HAP-1 (cell line): Measurements from ENCODE around the gene ADISSP.

Experiments used
- DNase-seq, 2 experiments: peaks; one replicate each; pipeline ENCODE4 v3.0.0-alpha.2; 2016 to 2020; ENCODE audit warnings: low spot score in 2 of 2
- H3K27me3 ChIP-seq: fragments of 250-450 bp; sonication (Bioruptor Pico); 2 replicates; pipeline ENCODE4 v1.5.1; 2020; ENCODE audit warnings: low read depth, mild to moderate bottlenecking, moderate library complexity
- H3K36me3 ChIP-seq: fragments of 250-450 bp; sonication (Bioruptor Pico); replicated peaks from 2 replicates; pipeline ENCODE4 v1.5.1; 2020; ENCODE audit warnings: mild to moderate bottlenecking
- H3K4me1 ChIP-seq: fragments of 250-450 bp; sonication (Bioruptor Pico); 2 replicates; pipeline ENCODE4 v1.5.1; 2020; ENCODE audit warnings: mild to moderate bottlenecking
- H3K4me3 ChIP-seq: fragments of 250-450 bp; sonication (Bioruptor Pico); 2 replicates; pipeline ENCODE4 v1.5.1; 2020; ENCODE audit warnings: mild to moderate bottlenecking, moderate library complexity
- H3K9me3 ChIP-seq: fragments of 250-450 bp; sonication (Bioruptor Pico); 2 replicates; pipeline ENCODE4 v1.5.1; 2020; ENCODE audit warnings: mild to moderate bottlenecking, moderate library complexity
- in situ Hi-C: fragments of 300-500 bp; cut with MboI; formaldehyde crosslinking; loops from 3 replicates; pipeline ENCODE4 v1.14.3; 2020; ENCODE audit warnings: low sequenced_read_pairs, inconsistent platforms, mixed read lengths

Gene ADISSP

DNA sequence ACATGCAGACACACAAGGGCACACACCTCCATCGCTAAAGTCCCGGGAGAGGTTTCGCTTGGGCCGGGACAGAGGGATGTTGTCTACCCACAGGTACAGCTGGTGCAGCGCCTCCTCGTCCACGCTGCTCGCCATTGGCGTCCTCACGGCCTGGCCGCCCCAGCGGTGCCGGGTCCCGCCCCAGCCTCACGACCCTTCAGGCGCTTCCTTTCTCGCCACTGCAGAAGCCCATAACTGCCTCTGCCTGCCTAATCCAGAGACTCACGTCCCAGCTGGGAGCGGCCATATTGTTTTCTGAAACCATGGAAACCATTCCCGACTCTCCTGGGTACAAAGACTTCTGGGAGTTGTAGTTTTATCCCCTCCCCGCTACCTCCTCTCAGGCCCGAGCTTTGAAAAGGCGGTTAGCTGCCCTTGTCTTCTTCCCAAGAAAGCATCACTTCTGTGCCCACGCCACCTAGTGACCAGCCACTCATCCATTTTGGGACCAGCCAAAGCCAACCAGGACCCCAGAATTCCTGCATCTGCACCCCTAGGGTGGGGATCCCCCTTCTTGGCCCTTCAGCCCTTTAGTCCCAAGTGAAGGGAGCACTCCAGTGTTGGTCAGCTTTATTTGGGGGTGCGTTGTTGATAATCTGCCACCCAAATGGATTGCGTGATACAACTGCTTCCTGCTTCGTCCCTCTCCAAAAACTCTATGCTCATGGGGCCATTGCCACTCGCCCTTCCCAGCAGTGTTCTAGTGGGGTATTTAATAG, 13.8 kb upstream of the ADISSP start, which contains the start of gene SPEF1:
Gene SPEF1 (minus strand): TSS at position 296 of the 758 bp plus-strand sequence. CDS start 161 bp downstream, at position 135.
- Histone ChIP-seq H3K4me3 (peak within 1 kb of the TSS; percentile 24), H3K4me1 (peaks cover 2% of the 10 kb centered on the region; the same call in 1 of the 2 replicates), H3K9me3 (no peaks in the 10 kb centered on the region), H3K36me3 (peaks cover 9% of the 10 kb centered on the region; the same call in 1 of the 2 replicates), H3K27me3 (no peaks in the 10 kb centered on the region)
- in situ Hi-C loops = no loop called here
- DNase-seq = peak; percentile 91 to 98

DNA sequence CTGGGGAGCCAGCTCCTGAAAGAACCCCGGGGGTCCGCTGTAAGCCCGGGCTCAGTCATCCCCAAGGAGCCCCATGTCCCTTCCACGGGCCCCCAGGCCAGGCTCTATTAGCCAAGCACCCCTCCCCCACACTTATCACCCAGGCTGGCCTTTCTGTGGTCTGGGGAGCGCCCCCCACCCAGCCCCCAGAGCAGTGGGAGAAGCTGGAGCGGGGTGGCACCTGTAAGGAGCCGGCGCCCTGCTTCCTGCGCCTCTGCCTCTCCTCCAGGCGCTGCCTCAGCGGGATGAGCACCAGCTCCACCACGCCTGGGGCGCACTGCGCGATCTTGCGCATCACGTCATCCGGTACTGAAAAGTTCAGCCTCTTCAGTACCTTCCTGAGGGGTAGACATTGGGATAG, 11.4 kb upstream of the ADISSP start:
- in situ Hi-C loops = no loop called here
- no peaks in the 10 kb centered on the region for H3K9me3 ChIP-seq
- DNase-seq = no peak
- H3K4me1 ChIP-seq = 0 out of 2 replicates have a peak, but pooled peaks cover 2% of the 10 kb centered on the region
- no peak overlapping the region for H3K4me3 ChIP-seq
- no peaks in the 10 kb centered on the region for H3K27me3 ChIP-seq
- H3K36me3 ChIP-seq = no peaks in the 10 kb centered on the region

GRCh38 chr20:3777716-3778629, 10.4 kb upstream of the ADISSP start:
- in situ Hi-C loops = no loop called here
- no peaks in the 10 kb centered on the region for H3K9me3 ChIP-seq
- 0 out of 2 replicates have a peak, but pooled peaks cover 2% of the 10 kb centered on the region for H3K4me1 ChIP-seq
- DNase-seq = no peak
- no peaks in the 10 kb centered on the region for H3K27me3 ChIP-seq
- no peak overlapping the region for H3K4me3 ChIP-seq
- H3K36me3 ChIP-seq = no peaks in the 10 kb centered on the region

GRCh38 chr20:3777381-3777715, 9.8 kb upstream of the ADISSP start:
- no peaks in the 10 kb centered on the region for H3K36me3 ChIP-seq
- H3K27me3 ChIP-seq = no peaks in the 10 kb centered on the region
- H3K4me1 ChIP-seq = 0 out of 2 replicates have a peak, but pooled peaks cover 2% of the 10 kb centered on the region
- in situ Hi-C loops = no loop called here
- no peaks in the 10 kb centered on the region for H3K9me3 ChIP-seq
- no peak overlapping the region for H3K4me3 ChIP-seq
- no peak for DNase-seq

DNA sequence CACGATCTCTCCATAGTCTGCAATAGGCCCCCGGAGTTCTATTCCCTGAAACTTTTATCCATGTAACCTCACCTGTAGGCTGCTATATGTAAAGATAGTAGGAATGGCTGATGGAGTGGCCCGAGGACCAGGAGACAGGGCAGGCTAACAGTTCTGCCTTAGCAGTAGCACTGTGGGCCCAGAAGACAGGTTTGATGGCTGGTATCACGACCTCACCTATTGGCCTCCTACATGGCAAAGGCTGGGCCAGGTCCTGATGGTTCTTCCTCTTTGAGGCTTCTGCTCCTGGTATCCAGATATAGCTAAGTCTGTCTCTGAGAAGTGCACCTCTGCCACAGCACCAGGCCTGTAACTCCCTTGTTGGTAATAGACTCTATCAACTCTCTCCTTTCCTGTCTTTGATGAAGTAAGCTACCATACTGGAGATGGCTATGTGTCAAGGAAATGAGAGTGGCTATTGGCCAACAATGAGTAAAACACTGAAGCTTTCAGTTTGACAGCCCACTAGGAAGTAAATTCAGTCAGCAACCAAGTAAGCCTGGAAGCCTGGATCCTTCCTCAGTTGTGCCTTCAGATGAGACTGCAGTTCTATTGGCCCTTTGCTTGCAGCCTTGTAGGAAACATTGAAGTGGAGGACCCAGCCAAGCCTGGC, 8.0 kb upstream of the ADISSP start:
- in situ Hi-C loops = no loop called here
- H3K4me3 ChIP-seq = no peak overlapping the region
- no peaks in the 10 kb centered on the region for H3K36me3 ChIP-seq
- DNase-seq = no peak
- H3K9me3 ChIP-seq = no peaks in the 10 kb centered on the region
- H3K27me3 ChIP-seq = no peaks in the 10 kb centered on the region
- H3K4me1 ChIP-seq = no peaks in the 10 kb centered on the region

DNA sequence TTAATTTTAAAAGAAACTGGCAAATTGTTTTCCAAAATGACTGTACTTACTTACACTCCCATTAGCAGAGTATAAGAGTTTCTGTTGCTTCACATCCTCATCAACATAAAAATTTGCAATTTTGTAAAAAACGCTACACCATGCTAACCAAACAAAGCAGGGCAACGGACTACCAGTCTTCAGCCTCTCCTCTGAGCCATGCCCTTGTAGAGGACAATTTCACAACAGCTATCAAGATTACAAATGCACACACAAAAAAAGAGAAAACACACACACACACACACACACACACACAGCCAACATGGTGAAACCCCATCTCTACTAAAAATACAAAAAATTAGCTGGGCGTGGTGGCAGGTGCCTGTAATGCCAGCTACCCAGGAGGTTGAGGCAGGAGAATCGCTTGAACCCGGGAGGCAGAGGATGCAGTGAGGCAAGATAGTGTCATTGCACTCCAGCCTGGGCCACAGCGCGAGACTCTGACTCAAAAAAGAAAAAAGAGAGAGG, 4.1 kb upstream of the ADISSP start:
- Histone ChIP-seq H3K4me3 (no peak overlapping the region), H3K9me3 (no peaks in the 10 kb centered on the region), H3K27me3 (no peaks in the 10 kb centered on the region), H3K4me1 (peaks cover 8% of the 10 kb centered on the region), H3K36me3 (0 out of 2 replicates have a peak, but pooled peaks cover 2% of the 10 kb centered on the region)
- DNase-seq = no peak
- in situ Hi-C loops = no loop called here

DNA sequence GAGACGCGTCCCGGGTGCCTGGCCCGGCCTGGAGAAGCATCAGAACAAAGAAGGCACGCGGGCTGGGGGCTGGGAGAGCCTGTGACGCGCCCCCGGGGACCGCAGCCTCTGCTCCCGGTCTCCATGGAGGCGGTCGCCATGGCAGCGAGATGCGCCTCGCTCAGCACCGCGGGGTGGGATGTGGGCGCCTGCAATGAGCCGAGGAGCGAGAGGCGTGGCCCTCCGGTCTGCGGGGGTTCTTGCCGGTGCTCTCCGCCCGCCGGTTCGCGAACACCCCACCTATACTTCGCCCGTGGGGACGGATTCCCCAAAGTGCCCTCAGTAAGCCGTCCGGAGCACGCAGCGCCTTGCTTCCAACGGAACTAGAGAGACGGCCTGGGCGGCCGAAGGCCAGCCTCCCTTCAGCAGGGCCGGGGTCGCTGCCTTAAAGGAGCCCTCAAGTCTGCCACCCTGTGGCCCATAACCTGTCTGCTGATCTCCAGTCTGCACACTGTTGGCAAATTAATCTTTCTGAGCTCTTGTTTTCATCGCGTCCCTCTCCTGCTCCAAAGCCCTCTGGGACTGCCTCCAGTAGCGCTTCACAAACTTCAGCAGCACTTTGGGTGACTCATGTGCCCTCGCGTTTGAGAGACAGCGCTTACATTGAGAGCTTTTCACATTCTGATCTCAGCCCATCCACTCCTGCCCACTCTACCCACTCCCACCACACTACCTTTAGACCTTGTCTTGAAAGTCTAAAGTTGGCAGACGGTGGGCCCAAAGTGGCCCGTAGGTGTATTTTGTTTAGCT, 983 bp upstream of the ADISSP start:
- peak overlapping the region; percentile 91 for H3K4me3 ChIP-seq
- in situ Hi-C loops = no loop called here
- peaks cover 10% of the 10 kb centered on the region for H3K36me3 ChIP-seq
- H3K27me3 ChIP-seq = no peaks in the 10 kb centered on the region
- peak; percentile 84 to 87 for DNase-seq
- peaks cover 13% of the 10 kb centered on the region for H3K4me1 ChIP-seq
- no peaks in the 10 kb centered on the region for H3K9me3 ChIP-seq

- peak overlapping the region; percentile 91 for H3K4me3 ChIP-seq
- peak in 1 of 2 experiments; percentile 55 for DNase-seq
- H3K36me3 ChIP-seq = peaks cover 10% of the 10 kb centered on the region
- no peaks in the 10 kb centered on the region for H3K9me3 ChIP-seq
- no peaks in the 10 kb centered on the region for H3K27me3 ChIP-seq
- in situ Hi-C loops = no loop called here
- peaks cover 13% of the 10 kb centered on the region for H3K4me1 ChIP-seq
Measured at GRCh38 chr20:3767110-3767426, 485 bp downstream of the ADISSP start.

DNA sequence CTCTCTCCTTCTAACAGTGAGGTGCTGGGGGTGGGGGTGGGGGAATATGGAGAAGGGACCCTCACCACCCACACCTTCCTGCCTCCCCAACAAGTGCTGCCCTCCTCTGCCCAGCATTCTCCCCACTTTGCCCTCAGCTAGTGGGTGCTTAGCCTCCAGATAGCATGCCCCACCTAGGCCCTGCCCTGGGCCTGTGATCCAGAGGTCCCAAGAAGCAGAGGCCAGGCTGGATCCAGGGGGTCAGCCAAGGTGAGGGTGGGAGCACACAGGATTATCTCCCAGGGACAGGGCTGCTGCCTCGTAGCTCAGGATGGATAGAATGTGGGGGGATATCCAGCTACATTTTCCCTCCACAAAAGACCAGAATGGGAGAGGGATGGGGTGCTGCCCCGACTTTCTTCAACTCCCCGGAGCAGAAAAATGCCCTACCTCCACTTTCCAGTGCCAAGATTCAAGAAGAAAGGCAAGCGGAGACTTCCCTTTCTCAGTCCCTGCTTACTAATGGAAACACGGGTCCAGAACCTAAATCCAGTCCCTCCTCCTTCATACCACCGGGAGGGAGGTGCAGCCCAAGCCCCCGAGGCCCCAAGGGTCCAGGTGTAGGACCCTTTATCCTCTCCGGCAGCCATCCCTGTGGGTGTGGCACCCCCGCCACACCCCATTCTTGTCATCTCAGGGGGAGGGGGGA, 987 bp downstream of the ADISSP start:
- in situ Hi-C loops = no loop called here
- DNase-seq = peak in 1 of 2 experiments; percentile 12
- Histone ChIP-seq H3K4me3 (peak overlapping the region; percentile 91), H3K27me3 (no peaks in the 10 kb centered on the region), H3K36me3 (peaks cover 14% of the 10 kb centered on the region), H3K9me3 (no peaks in the 10 kb centered on the region), H3K4me1 (peaks cover 13% of the 10 kb centered on the region)

- in situ Hi-C loops = no loop called here
- DNase-seq = no peak
- no peaks in the 10 kb centered on the region for H3K9me3 ChIP-seq
Measured at GRCh38 chr20:3765171-3765882, 2.2 kb downstream of the ADISSP start.

DNA sequence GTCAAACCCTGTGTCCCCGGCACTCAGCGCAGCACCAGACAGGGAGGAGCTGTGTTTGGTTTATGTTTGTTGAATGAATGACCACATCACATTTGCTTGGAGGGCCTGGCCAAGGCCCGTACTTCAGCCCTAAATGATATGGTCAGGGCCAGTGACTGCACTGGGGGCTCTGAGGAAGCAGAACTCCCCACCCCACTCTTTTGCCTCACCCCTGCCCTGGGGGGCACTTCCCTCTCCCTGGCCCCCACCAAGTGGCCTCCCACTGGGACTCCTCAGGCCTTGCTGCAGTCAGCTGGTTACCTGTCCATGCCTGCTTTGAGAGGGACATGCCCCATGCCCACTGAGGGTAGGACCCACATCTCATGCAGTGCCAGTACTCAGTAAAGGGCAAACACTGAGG, 2.9 kb downstream of the ADISSP start:
- in situ Hi-C loops = no loop called here

More at GRCh38 chr20:3765171-3765882, 2.2 kb downstream of the ADISSP start:
- no peaks in the 10 kb centered on the region for H3K27me3 ChIP-seq
- H3K4me3 ChIP-seq = no peak overlapping the region
- peaks cover 13% of the 10 kb centered on the region for H3K4me1 ChIP-seq
- H3K36me3 ChIP-seq = peaks cover 16% of the 10 kb centered on the region

More for the DNA sequence above, 2.9 kb downstream of the ADISSP start:
- DNase-seq = no peak
- Histone ChIP-seq H3K9me3 (no peaks in the 10 kb centered on the region), H3K36me3 (peaks cover 16% of the 10 kb centered on the region), H3K4me3 (no peak overlapping the region), H3K4me1 (peaks cover 13% of the 10 kb centered on the region), H3K27me3 (no peaks in the 10 kb centered on the region)
